ENCODE results near the gene GRM5. TPM values are rescaled to one million over a fixed set of nuclear protein-coding genes. Genes with fewer than 3 reads are reported as not detected.

The GRM5 gene
- total RNA-seq, 1 donor from 2014 or later, result not detected

DNA sequence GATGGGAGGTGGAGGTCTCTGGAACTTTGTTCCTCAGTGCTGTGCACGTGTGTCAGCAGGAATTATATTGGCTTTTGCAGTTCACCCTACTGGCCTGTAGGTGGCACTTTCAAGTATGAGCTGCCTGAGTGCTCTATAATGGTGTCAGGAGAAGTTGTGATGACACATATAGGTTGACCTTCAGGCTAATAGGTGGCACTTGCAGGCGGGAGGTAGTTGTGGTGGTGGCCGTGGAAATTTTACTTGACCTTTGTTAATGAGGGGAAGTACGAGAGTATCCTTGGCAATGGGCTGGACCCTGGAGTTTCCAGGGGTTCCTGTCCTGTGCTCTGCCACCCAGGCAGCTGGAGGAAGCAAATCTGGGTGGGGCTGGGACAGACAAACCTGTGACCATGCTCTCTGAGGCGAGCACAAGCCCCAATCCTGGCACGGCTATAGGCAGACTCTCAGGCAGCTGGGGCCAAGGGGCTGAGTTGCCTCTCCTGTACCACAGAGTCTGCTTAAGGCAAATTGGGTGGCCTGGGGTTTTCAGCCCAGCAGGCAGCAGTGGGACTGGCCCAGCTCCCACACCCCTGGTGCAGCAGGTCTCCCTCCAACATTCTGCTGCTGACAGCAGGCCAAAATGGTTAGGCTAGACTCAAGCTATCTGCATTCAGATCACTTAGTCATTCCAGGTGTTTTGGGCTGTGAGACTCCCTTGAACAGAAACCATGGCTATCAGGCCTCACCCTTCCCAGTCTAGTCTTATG lies 580.7 kb downstream of the GRM5 start:
- Mint-ChIP-seq H3K9me3 (ENCODE audit: unreplicated experiment) (no peaks in the 10 kb centered on the region), H3K36me3 (ENCODE audit: unreplicated experiment) (no peaks in the 10 kb centered on the region), H3K27ac (ENCODE audit: unreplicated experiment) (no peak overlapping the region), H3K4me1 (ENCODE audit: low read depth, unreplicated experiment) (no peaks in the 10 kb centered on the region), H3K4me3 (ENCODE audit: unreplicated experiment) (no peak overlapping the region), H3K27me3 (ENCODE audit: unreplicated experiment) (peaks cover 1% of the 10 kb centered on the region)
- TF ChIP-seq, protein P1, sequence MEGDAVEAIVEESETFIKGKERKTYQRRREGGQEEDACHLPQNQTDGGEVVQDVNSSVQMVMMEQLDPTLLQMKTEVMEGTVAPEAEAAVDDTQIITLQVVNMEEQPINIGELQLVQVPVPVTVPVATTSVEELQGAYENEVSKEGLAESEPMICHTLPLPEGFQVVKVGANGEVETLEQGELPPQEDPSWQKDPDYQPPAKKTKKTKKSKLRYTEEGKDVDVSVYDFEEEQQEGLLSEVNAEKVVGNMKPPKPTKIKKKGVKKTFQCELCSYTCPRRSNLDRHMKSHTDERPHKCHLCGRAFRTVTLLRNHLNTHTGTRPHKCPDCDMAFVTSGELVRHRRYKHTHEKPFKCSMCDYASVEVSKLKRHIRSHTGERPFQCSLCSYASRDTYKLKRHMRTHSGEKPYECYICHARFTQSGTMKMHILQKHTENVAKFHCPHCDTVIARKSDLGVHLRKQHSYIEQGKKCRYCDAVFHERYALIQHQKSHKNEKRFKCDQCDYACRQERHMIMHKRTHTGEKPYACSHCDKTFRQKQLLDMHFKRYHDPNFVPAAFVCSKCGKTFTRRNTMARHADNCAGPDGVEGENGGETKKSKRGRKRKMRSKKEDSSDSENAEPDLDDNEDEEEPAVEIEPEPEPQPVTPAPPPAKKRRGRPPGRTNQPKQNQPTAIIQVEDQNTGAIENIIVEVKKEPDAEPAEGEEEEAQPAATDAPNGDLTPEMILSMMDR (IDR thresholded peaks at IDR 0.05; ENCODE audit: partially characterized antibody, unreplicated experiment), result peak; percentile 85
- DNase-seq, result peak; percentile 42

- Mint-ChIP-seq H3K36me3 (ENCODE audit: unreplicated experiment) (no peaks in the 10 kb centered on the region), H3K27ac (ENCODE audit: unreplicated experiment) (no peak overlapping the region), H3K27me3 (ENCODE audit: unreplicated experiment) (peaks cover 1% of the 10 kb centered on the region), H3K4me1 (ENCODE audit: low read depth, unreplicated experiment) (no peaks in the 10 kb centered on the region), H3K4me3 (ENCODE audit: unreplicated experiment) (no peak overlapping the region), H3K9me3 (ENCODE audit: unreplicated experiment) (no peaks in the 10 kb centered on the region)
- TF ChIP-seq, protein P1 (IDR thresholded peaks at IDR 0.05; ENCODE audit: partially characterized antibody, unreplicated experiment), result no peak
- DNase-seq, result no peak
Observed at GRCh38 chr11:88482871-88483301, 582.9 kb downstream of the GRM5 start.

DNA sequence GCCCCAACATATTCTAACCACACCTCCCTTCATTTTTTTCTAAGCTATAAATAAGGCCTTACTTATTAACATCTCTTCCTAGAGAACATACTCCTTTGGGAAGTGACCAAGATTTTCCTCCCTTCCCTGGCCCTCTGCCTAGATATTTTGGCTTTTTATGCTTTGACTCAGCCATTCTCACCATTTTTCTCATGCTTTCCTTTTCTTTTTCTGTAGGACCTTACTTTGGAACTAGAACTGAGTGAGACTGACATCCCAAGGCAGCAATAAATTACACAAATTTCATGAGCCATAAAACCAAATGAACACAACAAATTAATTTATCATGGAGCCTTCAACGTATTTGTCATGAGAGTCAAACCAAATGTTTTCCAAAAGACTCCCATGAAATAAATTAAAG lies 585.6 kb downstream of the GRM5 start:
- Mint-ChIP-seq H3K4me3 (ENCODE audit: unreplicated experiment) (no peak overlapping the region), H3K27ac (ENCODE audit: unreplicated experiment) (no peak overlapping the region), H3K4me1 (ENCODE audit: low read depth, unreplicated experiment) (no peaks in the 10 kb centered on the region), H3K27me3 (ENCODE audit: unreplicated experiment) (no peaks in the 10 kb centered on the region), H3K9me3 (ENCODE audit: unreplicated experiment) (no peaks in the 10 kb centered on the region), H3K36me3 (ENCODE audit: unreplicated experiment) (no peaks in the 10 kb centered on the region)
- TF ChIP-seq, protein P1 (IDR thresholded peaks at IDR 0.05; ENCODE audit: partially characterized antibody, unreplicated experiment), result no peak
- no peak for DNase-seq

- TF ChIP-seq, protein P1 (IDR thresholded peaks at IDR 0.05; ENCODE audit: partially characterized antibody, unreplicated experiment), result no peak
- Mint-ChIP-seq H3K9me3 (ENCODE audit: unreplicated experiment) (no peaks in the 10 kb centered on the region), H3K4me3 (ENCODE audit: unreplicated experiment) (no peak overlapping the region), H3K27me3 (ENCODE audit: unreplicated experiment) (no peaks in the 10 kb centered on the region), H3K36me3 (ENCODE audit: unreplicated experiment) (no peaks in the 10 kb centered on the region), H3K4me1 (ENCODE audit: low read depth, unreplicated experiment) (peaks cover 2% of the 10 kb centered on the region), H3K27ac (ENCODE audit: unreplicated experiment) (no peak overlapping the region)
- no peak for DNase-seq
Observed at GRCh38 chr11:88478136-88478815, 587.5 kb downstream of the GRM5 start.

GRCh38 chr11:88475991-88476418 lies 589.8 kb downstream of the GRM5 start:
- no peak for DNase-seq
- Mint-ChIP-seq H3K9me3 (ENCODE audit: unreplicated experiment) (no peaks in the 10 kb centered on the region), H3K4me1 (ENCODE audit: low read depth, unreplicated experiment) (peaks cover 2% of the 10 kb centered on the region), H3K36me3 (ENCODE audit: unreplicated experiment) (no peaks in the 10 kb centered on the region), H3K27me3 (ENCODE audit: unreplicated experiment) (no peaks in the 10 kb centered on the region), H3K27ac (ENCODE audit: unreplicated experiment) (no peak overlapping the region), H3K4me3 (ENCODE audit: unreplicated experiment) (no peak overlapping the region)
- TF ChIP-seq, protein P1 (IDR thresholded peaks at IDR 0.05; ENCODE audit: partially characterized antibody, unreplicated experiment), result no peak

Measured in glutamatergic neuron (in vitro differentiated cells).